HepG2 (cell line): ENCODE results near the gene VRK2. TPM values are rescaled to one million over a fixed set of nuclear protein-coding genes. Genes with fewer than 3 reads are reported as not detected.

ENCODE experiments used
- FOXM1 ChIP-seq: sonication (generic); formaldehyde crosslinking; IDR thresholded peaks from 2 replicates; pipeline ENCODE4 v1.5.0; 2020; ENCODE audit warnings: missing genetic modification reagents
- HNRNPH1 ChIP-seq: fragments of 200-400 bp; formaldehyde crosslinking; optimal IDR thresholded peaks from 2 replicates; pipeline ENCODE3; 2017; ENCODE audit warnings: mild to moderate bottlenecking, low read depth, low read length
- MYNN ChIP-seq: sonication (generic); formaldehyde crosslinking; IDR thresholded peaks from 2 replicates; pipeline ENCODE4 v1.4.0; 2020; ENCODE audit warnings: mild to moderate bottlenecking, low read depth, missing genetic modification reagents
- NCOR1 ChIP-seq: fragments of 200-600 bp; sonication (generic); IDR thresholded peaks from 2 replicates; pipeline ENCODE4 v1.7.0; 2017; ENCODE audit warnings: antibody characterized with exemption, low read length, borderline replicate concordance
- NFYB ChIP-seq: sonication (generic); formaldehyde crosslinking; IDR thresholded peaks from 2 replicates; pipeline ENCODE4 v1.4.0; 2020; ENCODE audit warnings: missing genetic modification reagents
- NPAS2 ChIP-seq: sonication (generic); formaldehyde crosslinking; IDR thresholded peaks from 2 replicates; pipeline ENCODE4 v1.8.0; 2022; ENCODE audit warnings: mild to moderate bottlenecking, missing genetic modification reagents, borderline replicate concordance
- PAXIP1 ChIP-seq: sonication (generic); formaldehyde crosslinking; conservative IDR thresholded peaks from 2 replicates; pipeline ENCODE4 v1.4.0; 2020; ENCODE audit warnings: mild to moderate bottlenecking, missing genetic modification reagents, moderate library complexity
- SCMH1 ChIP-seq: sonication (generic); formaldehyde crosslinking; IDR thresholded peaks from 2 replicates; pipeline ENCODE4 v1.9.0; 2021; ENCODE audit warnings: missing genetic modification reagents, mild to moderate bottlenecking, borderline replicate concordance
- ZFAT ChIP-seq: sonication (generic); formaldehyde crosslinking; conservative IDR thresholded peaks from 2 replicates; pipeline ENCODE4 v1.8.1; 2023; ENCODE audit warnings: missing genetic modification reagents, inconsistent platforms
- ZMYM3 ChIP-seq: sonication (generic); formaldehyde crosslinking; IDR thresholded peaks from 2 replicates; pipeline ENCODE4 v1.5.1; 2020; ENCODE audit warnings: mild to moderate bottlenecking, missing genetic modification reagents
- ZNF180 ChIP-seq: sonication (generic); formaldehyde crosslinking; IDR thresholded peaks from 2 replicates; pipeline ENCODE4 v1.4.0; 2020; ENCODE audit warnings: low read depth, missing genetic modification reagents, borderline replicate concordance
- ZNF24 ChIP-seq: fragments of 450-650 bp; IDR thresholded peaks from 2 replicates; pipeline ENCODE4 v1.6.1; 2017; ENCODE audit warnings: antibody characterized with exemption, mild to moderate bottlenecking
- ZNF430 ChIP-seq: sonication (generic); formaldehyde crosslinking; IDR thresholded peaks from 2 replicates; pipeline ENCODE4 v1.9.0; 2021; ENCODE audit warnings: mild to moderate bottlenecking, missing genetic modification reagents
- polyA plus RNA-seq, 8 experiments: library from polyadenylated mRNA; depleted of rRNA in 3 of 8; stranded (reverse) in 7 of 8; unstranded in 1 of 8; fragments of >200 nt; fragmentation: Illumina TruSeq in 4 of 8; extraction: Trizol in 4 of 8; gene quantifications; 2 replicates each; pipeline versions ENCODE4 v1.2.1 to v1.2.3, GENCODE V29; 2011 to 2016; ENCODE audit warnings: low read depth in 4 of 8, missing spikeins in 1 of 8, mixed read lengths in 1 of 8; ENCODE audit not compliant: insufficient read depth in 1 of 8
- total RNA-seq, 5 experiments: library from RNA; depleted of rRNA; stranded (reverse); fragments of >200 nt; fragmentation: Illumina TruSeq; extraction: Trizol; gene quantifications; 2 replicates each; pipeline ENCODE4 v1.2.3, GENCODE V29; 2016; ENCODE audit warnings: low read depth in 1 of 5
- TF ChIP-seq, protein P1 (sequence below): sonication (generic); formaldehyde crosslinking; IDR thresholded peaks from 2 replicates; pipeline ENCODE4 v1.4.0; 2020; ENCODE audit warnings: missing genetic modification reagents, borderline replicate concordance
- TF ChIP-seq, protein P2 (sequence below): sonication (generic); formaldehyde crosslinking; IDR thresholded peaks from 2 replicates; pipeline ENCODE4 v1.4.0; 2020; ENCODE audit warnings: mild to moderate bottlenecking, missing genetic modification reagents
- TF ChIP-seq, protein P3 (sequence below): sonication (generic); formaldehyde crosslinking; IDR thresholded peaks from 2 replicates; pipeline ENCODE4 v1.4.0; 2020; ENCODE audit warnings: mild to moderate bottlenecking, missing genetic modification reagents, borderline replicate concordance
- TF ChIP-seq, protein P4 (sequence below): sonication (generic); formaldehyde crosslinking; IDR thresholded peaks from 2 replicates; pipeline ENCODE4 v1.8.0; 2022; ENCODE audit warnings: mild to moderate bottlenecking, missing genetic modification reagents, moderate library complexity

Gene VRK2
- total and polyA plus RNA-seq, 2 of the 13 experiments (the other 11 are each of a cell fraction or from before 2014, with no cell fraction given), result 13.3 to 29.1 TPM

DNA sequence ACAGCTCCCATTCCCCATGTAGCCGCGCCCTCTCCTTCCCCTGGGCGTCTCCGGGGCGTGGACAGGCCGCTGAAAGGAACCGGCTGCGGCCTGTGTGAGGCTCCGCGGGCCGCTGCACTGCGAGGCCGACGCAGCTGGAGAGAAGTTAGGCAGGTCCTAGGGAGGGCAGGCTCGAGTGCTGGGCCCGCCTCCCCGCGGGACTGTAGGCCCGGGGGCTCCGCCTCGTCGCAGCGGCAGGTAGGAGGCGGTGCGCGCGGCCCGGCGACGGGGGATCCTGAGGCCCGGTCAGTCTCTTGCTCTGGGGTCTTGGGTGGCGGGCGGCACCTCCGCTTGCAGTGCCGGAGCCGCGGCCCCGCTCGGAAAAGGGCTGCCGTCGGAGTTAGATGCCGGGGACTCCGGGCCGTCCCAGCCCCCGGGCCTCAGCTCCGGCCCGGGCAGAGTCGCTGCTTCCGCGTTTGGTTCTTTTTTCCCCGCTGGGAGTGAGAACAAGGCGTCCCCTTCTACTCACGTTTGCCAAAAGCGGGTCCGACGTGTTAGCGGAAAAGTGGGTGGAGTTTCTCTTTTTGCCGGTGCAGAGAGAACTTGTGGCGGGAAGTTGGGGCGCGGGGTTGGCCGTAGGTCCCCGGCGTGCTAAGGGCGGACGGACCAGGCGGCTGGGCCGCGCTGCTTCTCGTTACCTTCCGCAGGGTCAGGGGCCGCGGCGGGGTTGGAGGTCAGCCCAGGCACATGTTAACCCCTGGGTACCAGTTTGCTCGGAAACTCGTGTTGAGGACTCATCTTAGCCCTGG lies at the start of gene VRK2 (continued):
- TF ChIP-seq, protein P1, sequence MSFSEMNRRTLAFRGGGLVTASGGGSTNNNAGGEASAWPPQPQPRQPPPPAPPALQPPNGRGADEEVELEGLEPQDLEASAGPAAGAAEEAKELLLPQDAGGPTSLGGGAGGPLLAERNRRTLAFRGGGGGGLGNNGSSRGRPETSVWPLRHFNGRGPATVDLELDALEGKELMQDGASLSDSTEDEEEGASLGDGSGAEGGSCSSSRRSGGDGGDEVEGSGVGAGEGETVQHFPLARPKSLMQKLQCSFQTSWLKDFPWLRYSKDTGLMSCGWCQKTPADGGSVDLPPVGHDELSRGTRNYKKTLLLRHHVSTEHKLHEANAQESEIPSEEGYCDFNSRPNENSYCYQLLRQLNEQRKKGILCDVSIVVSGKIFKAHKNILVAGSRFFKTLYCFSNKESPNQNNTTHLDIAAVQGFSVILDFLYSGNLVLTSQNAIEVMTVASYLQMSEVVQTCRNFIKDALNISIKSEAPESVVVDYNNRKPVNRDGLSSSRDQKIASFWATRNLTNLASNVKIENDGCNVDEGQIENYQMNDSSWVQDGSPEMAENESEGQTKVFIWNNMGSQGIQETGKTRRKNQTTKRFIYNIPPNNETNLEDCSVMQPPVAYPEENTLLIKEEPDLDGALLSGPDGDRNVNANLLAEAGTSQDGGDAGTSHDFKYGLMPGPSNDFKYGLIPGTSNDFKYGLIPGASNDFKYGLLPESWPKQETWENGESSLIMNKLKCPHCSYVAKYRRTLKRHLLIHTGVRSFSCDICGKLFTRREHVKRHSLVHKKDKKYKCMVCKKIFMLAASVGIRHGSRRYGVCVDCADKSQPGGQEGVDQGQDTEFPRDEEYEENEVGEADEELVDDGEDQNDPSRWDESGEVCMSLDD (CRISPR knock-in tag), result peak; percentile 96
- peak; percentile 58 for TF ChIP-seq PAXIP1 (CRISPR knock-in tag)
- peak; percentile 31; the same call in 1 of the 2 replicates for TF ChIP-seq NFYB (CRISPR knock-in tag)
- peak; percentile 49; the same call in 1 of the 2 replicates for TF ChIP-seq ZMYM3
- TF ChIP-seq, protein P2, sequence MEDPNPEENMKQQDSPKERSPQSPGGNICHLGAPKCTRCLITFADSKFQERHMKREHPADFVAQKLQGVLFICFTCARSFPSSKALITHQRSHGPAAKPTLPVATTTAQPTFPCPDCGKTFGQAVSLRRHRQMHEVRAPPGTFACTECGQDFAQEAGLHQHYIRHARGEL (CRISPR knock-in tag), result peak; percentile 78; the same call in 1 of the 2 replicates
- TF ChIP-seq FOXM1 (CRISPR knock-in tag), result peak; percentile 77; the same call in 1 of the 2 replicates
- no peak for TF ChIP-seq SCMH1 (CRISPR knock-in tag)
- TF ChIP-seq ZNF24, result no peak
- TF ChIP-seq NPAS2, result no peak
- TF ChIP-seq, protein P3, sequence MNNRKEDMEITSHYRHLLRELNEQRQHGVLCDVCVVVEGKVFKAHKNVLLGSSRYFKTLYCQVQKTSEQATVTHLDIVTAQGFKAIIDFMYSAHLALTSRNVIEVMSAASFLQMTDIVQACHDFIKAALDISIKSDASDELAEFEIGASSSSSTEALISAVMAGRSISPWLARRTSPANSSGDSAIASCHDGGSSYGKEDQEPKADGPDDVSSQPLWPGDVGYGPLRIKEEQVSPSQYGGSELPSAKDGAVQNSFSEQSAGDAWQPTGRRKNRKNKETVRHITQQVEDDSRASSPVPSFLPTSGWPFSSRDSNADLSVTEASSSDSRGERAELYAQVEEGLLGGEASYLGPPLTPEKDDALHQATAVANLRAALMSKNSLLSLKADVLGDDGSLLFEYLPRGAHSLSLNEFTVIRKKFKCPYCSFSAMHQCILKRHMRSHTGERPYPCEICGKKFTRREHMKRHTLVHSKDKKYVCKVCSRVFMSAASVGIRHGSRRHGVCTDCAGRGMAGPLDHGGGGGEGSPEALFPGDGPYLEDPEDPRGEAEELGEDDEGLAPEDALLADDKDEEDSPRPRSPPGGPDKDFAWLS (CRISPR knock-in tag), result no peak; the same call in none of the 2 replicates
- 0 out of 2 replicates have a peak, but pooled peaks have one; percentile 20 for TF ChIP-seq NCOR1
- TF ChIP-seq, protein P4, sequence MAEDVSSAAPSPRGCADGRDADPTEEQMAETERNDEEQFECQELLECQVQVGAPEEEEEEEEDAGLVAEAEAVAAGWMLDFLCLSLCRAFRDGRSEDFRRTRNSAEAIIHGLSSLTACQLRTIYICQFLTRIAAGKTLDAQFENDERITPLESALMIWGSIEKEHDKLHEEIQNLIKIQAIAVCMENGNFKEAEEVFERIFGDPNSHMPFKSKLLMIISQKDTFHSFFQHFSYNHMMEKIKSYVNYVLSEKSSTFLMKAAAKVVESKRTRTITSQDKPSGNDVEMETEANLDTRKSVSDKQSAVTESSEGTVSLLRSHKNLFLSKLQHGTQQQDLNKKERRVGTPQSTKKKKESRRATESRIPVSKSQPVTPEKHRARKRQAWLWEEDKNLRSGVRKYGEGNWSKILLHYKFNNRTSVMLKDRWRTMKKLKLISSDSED (CRISPR knock-in tag), result no peak; the same call in 1 of the 2 replicates
- peak; percentile 79; the same call in 1 of the 2 replicates for TF ChIP-seq ZFAT
- TF ChIP-seq ZNF180 (CRISPR knock-in tag), result no peak; the same call in 1 of the 2 replicates
- peak; percentile 98 for TF ChIP-seq ZNF430 (CRISPR knock-in tag)
- TF ChIP-seq HNRNPH1, result no peak
- peak; percentile 64; the same call in 1 of the 2 replicates for TF ChIP-seq MYNN (CRISPR knock-in tag)
